Islet precursor cell (in vitro differentiated cells): ENCODE results near the gene AURKA.

Experiments
- DNase-seq: peaks from one replicate; pipeline ENCODE4 v3.0.0-alpha.2; 2018

Gene AURKA

DNA sequence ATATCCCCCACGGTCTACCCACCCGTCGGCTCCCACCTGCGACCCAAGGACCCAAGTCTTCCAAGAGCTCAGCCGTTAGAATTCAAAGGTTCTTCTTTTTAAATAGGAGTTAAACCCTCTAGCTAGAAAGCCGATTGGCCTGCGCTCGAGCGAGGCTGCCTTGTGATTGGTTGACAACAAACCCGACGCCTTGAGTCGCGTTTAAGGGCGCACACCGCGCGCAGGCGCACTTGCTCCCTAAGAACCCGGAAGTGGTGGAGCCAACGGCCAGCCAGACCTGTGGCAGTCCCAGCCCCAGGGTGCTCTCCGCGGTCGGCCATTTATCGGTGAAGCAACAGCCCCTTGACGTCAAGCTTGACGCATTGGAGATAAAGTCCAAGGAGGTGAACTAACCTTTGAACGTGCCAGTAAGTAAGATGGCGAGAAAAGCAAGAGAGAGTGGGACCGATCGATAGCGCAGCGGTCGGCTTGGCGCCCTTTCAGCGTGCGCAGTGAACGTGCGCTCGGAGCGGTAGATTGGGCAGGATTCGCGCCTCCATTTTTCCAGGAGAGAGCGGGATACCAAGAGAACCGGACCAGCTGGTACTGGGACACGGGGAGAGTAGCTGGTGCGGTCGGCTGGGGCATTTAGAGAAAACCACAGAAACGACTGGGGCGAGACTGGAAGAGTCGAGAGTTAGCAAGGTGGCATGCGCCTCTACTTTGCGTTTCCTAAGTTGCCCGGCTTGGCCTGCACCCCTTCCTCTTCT, at the start of gene AURKA, which contains the start of gene CSTF1:
Gene AURKA (minus strand): TSS at position 84 of the 749 bp plus-strand sequence. CDS start 4,018 bp downstream, outside the sequence.
Gene CSTF1 (plus strand): TSS at position 514 of the 749 bp plus-strand sequence. CDS start 2,908 bp downstream, outside the sequence.
- DNase-seq = peak; percentile 100

DNA sequence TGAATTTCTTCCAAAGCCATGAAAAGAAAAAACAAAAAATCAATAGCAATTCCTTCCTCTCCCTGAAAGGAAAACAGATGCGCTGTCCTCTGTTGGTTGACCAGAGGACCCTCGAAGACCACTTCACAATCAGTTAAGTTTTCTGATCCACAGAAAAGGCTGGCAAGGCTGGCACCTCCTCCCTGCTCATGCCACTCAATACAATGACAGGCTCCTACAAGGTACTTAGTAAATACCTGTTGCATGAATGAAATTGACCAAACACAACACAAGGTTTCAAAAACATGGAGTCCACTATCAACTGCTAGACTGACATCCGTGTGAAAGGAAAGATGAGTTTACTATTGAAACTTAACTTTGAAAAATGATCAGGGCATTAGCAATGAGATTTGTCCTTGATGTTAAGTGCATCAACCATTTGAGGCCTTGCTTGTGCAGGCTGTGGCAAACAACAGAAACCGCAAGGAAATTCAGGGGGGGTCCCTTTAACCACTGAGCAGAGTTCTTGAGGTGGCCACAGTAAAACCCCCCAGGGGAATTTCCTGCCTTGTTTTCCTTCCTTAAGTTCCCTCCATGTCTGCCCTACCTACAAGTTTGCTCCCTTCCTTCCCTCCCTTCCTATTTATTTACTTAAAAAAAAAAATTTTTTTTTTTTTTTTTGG, 48.5 kb upstream of the AURKA start:
- no peak for DNase-seq

DNA sequence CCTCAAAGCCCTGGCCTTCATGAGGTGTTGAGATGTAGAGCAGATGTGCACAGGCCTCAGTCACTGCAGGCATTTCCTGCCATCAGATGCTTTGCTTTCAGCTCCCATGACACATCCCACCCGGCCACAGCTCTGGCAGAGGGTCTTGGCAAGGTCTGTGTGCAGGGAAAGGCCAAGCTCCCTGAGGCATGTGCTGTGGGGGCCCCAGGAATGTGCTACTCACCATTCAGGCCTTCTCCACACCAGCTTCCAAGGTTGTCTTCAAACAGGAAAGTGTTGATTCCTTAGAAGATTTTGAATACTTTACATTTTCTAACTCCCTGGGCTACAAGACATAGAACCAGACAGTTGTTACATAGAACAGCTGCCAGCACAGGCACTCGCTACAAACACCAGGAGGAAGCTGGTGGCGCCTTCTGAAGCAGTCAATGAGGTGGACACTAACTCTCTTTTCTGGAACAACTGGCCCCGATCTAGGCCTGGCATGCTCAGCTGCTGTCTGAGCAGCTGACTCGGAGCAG, 47.8 kb upstream of the AURKA start:
- peak; percentile 99 for DNase-seq

DNA sequence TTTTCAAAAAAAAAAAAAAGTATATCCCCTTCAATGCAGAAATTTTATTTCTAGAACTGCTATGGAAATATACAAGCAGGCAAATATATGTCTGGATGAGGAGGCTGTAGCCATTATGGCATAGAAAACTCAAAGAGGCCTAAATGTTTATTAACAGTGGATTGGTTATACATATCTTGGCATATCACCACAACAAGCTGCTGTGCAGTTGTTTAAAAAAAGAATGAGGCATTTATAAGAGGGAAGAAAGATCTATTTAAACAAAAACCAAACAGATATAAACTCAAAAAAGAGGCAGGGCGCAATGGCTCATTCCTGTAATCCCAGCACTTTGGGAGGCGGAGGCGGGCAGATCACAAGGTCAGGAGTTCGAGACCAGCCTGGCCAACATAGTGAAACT, 46.3 kb upstream of the AURKA start:
- DNase-seq = no peak

DNA sequence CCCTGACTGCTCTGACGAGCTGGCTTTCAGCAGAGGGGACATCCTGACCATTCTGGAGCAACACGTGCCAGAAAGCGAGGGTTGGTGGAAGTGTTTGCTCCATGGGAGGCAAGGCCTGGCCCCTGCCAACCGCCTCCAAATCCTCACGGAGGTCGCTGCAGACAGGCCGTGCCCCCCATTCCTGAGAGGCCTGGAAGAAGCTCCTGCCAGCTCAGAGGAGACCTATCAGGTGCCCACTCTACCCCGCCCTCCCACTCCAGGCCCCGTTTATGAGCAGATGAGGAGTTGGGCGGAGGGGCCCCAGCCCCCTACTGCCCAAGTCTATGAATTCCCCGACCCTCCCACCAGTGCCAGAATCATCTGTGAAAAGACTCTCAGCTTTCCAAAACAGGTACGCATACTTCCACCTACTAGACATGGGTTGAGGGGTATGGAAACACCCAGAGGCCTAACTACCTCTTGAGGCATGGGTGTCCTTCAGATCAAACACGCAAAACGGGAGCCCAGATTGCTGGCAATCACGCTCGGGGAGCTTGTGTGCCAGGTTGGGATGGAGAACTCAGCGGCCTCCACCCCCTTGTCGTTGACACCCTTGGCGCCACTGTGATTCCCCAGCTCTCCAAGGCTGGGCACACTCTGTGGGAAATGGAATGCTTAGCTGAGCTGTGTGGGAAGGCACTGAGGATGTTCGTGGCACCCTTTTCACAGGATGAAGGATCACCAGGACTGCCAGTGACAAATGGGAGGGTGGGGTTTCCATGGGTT, 45.4 kb upstream of the AURKA start:
- no peak for DNase-seq

DNA sequence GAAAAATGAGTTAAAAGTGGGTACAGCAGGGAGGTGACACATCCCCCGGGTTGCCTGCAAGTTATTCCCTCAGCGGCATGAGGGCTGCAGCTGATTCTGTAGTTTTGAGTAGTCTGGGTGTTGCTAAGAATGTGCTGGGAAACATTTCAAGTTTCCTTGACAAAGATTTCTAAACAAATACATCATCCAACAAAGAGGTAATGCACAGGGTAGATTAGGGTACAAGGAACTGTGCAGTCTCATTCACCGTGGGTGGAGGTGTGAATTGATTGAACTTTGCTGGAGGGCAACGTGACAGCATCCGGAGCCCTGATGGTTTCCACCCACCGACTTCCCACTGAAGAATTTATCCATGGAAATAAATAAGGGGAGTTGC, 41.9 kb upstream of the AURKA start:
- no peak for DNase-seq

DNA sequence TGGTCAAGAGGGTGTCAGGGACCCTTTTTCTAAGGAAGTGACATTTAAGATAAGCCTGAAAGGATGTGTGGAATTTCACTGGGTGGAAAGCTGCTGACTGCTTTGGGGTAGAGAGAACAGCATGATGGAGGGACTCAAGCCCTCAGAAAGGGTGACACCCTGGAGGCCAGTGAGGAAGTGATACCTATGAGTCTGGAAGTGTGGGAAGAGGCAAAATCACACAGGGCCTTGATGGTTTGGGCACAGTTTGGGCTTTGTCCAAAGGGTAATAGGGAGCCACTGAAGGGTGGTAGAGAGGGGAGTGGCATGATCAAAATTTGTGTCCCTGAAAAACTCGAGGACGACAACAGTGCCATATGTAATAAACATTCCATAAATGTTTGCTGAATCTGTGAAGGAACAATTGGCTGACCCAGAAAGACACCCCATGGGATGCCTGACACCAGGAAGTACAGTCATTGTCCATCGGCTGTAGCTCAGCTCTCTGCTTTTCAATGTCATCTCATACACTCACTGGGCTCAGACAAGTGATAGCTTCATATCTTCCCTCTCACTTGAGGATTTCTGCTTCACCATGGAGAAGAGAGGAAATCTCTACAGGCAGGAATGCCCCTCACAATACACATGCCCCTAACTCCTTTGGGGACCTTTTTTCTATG, 41.3 kb upstream of the AURKA start:
- DNase-seq = no peak

DNA sequence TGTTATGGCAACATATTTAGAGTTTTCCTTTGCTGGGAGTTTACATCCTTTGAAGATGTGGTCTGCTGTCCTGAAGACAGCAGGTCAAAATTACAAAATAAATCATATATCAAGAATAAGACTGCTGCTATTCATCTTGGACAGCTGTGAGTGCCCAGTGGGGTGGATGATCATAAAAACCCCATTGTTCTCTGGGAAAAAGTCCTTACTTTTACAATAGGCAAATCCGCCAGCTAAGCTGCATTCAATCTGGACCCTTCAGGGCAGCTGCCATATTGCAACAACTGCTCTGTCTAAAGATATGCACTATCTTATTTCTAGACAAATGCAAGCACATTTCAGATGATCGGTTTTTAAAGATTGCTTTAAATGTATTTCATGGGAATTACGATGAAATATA, 39.5 kb upstream of the AURKA start:
- DNase-seq = no peak

DNA sequence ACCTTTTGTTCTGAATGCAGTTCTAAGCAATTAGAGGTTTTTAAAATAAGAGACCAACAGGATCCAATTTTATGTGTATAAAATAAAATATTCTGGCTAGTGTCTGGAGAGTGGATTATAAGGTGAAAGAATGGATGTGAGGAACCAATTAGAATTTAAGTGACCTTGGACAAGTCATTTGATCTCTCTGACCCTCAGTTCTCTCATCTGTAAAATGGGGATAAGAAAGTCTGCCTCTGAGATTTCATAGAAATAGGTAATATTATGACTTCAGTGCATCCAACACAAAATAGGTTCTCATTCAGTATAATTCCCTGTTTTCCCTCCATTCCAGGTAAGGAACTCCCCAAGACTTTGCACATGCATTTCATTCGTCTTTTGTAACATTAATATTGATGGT, 38.9 kb upstream of the AURKA start:
- no peak for DNase-seq

DNA sequence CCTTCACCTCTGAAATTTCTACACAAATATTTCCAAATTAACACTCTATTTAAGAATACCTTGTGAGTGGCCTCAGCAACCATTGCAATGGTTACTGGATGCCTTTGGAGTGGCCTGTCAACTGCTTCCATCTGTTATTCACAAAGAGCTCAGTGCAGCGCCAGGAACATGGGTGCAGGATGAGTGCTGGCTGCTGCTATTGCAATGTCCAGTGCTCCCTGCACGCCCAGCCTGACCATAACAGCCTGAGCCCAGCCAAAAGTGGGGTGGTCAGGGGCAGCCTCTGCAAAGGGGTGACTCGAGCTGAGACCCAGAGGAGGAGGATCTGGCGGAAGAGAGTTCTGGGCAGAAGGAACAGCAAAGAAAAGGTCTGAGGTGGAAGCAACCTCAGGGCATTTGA, 38.4 kb upstream of the AURKA start:
- no peak for DNase-seq

DNA sequence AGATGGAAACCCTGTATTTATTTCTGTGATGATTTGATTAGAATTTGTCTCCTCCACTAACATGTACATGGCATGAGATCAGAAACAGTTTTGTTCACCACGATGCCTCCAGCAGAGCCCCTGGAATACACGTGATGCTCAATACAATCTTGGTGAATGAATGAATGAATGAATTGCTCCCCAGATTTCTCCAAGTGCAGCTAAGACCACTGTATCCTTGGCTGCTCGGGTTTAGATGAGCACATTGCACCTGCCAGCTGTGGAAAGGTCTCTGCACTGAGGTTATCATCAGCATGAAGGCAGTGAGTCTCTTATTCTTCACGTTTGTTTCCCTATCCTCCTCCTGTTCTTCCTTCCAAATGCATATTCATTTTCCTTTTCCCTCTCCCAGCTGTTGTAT, 37.9 kb upstream of the AURKA start:
- DNase-seq = no peak

DNA sequence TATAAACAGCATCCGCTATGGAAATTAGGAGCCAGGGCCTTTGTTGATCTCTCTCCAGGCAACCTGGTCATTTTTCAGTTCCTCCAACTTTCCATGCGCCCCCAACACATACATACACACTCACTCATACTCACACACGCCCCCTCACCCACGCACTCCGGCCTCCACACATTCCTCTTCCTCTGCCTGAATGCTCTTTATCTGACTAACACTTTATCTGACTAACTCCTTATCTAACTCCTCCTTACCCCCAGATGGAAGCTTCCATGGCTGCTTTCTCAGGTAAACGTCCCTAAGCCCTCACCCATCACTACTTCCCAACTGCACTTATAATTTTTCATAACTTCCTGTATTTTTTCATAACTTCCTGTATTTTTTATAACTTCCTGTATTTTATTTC, 37.5 kb upstream of the AURKA start:
- no peak for DNase-seq

DNA sequence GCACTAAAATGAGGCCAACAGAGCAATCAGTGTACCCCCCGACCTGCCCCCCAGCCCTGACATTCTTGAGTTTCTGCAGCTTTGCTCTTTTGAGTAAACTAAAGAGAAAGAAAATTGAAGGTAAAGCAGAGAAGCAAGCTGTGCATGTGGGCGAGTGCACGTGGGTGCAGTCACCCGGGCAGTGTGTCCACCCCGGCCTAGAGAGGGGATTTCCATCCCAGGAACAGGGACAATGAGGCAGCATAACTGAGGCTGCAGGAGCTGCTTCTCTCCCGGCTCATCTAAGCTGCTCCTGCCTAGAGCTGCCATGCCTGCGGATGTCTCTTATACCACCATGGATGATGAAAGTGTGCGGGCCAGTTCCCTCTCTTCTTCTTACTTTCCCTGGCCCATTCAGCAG, 36.9 kb upstream of the AURKA start:
- DNase-seq = no peak

DNA sequence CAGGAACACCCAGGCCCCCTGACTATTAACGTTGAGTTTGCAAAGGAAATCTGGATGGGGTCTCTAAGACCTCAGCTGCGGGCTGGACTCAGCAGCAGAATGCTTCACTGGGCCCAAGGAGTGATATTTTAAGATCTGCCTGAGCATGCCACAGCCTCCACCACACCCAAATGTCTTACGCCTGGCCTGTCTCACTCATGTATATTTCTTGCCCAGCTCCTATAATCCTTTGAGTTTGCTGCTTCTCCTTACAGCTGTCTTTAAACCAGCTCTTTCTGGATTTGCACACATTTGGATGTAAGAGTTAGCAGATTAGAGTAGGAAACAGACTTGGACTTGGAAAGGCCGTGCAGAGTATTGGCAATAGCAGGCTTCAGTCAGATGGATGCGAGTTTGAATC, 36.4 kb upstream of the AURKA start:
- no peak for DNase-seq

DNA sequence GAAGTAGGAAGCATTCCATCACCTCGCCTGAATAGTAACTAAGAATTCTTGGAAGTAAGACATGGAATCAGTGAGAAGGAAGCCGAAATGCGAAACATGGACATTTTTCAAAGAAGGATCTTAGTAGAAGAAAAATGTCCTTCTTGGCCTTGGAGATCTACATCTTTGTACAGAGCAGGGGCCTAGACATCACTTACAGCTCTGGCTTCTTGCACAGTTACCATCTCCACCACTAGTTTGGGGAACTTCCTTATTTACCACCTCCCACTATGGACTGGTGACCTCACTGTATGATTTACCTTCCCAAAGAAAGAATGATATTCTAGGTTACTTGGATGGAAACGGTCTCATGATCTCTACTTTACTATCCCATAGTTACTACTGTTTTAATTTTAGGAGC, 35.8 kb upstream of the AURKA start:
- no peak for DNase-seq

DNA sequence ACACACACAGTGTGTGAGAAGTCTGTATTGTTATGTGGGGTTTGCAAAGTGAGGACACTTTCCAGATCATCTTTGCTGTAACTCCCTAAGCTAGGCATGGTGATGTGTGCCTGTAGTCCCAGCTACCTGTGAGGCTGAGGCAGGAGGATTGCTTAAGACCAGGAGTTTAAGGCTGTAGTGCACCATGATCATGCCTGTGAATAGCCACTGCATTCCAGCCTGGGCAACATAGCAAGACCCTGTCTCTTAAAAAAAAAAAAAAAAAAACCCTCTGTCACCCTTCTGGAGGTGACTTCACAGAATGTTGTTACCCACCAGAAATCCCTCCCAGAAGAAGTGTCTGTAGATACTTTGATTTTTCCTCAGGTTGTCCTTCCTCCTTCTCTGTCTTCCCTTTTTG, 34.9 kb upstream of the AURKA start:
- no peak for DNase-seq

DNA sequence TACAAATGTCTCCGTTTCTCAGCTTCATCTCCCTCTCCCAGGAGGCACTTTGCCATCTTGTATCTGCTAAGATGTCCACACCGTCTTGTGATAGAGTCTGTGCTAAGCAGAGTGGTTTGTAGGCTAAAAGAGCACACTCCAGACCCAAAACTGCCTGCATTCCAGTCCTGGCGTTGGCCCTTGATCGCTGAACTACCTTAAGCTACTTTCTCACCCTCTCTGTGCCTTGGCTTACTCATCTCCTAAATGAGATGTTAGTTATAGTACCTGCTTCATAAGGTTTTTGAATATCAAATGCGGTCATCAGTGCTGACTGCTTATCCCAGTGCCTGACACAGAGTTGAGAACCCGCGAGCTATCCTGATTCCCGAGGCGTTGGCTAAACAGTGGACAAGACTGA, 34.0 kb upstream of the AURKA start:
- DNase-seq = no peak

DNA sequence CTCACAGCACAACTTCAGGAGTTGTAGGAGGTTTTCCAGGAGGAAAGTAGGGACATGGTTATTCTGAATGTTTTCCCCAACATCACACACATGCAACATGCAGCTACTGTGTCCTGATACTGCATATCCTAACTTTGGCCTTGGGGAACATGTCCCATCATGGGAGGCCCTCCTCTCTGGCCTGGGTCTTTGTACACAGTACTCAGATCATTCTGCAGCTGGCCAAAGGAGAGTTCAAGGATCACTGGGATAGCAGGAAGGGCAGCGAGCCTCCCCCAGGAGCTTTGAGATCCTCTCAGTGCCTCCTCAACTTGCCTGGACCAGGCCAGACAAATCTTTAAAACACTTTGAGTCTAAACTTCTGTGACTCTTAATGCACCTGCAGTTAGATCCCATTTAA, 32.9 kb upstream of the AURKA start:
- no peak for DNase-seq

DNA sequence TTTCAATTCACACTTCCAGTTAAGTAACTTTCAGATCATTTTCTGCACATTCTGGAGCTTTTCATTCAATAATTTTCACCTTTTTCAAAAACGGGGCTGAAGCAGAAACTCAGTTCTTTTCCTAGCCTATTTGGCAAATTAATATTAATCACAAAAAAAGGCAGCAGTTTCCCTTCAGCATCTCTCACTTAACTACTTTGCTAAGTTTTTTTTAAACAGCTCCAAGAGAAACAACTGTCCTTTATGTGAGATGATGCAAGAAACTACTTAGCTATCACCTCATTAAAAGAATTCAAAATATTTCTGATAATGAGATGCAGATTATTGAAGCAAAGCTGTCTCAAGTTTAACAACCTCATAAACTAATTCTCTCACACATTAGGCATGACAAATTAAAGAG, 31.9 kb upstream of the AURKA start:
- no peak for DNase-seq

DNA sequence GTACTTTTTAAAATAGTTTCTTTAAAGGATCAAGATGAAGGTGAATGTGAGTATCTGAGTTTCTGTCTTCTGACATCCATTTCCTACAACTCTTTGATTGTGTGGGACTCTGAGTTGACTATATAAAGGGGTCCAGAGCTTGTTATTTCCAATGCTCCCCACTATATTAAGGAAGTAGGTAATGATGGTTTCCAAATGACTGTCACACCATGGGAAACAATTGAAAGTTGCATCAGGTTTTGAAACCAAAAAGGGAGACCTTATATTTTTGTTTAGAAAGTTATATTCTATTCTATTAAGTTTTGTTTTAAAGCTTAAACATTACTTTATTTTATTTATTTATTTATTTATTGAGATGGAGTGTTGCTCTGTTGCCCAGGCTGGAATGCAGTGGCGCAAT, 31.2 kb upstream of the AURKA start:
- DNase-seq = no peak

DNA sequence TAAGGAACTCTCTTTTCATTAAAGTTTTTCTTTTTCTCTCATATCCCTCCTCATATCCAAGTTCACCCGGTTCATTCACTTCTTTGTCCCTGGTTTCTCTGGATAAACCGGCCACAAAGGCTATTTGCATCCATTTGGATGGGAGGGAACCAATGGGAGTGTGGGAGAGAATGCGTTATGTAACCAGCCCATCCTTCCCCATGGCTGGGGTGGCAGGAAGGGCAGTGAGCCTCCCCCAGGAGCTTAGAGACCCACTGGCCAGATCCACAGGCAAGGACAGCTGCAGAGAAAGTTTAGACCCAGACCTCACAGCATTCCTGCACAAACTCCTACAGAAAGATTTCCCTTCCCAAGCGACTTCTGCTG, 30.8 kb upstream of the AURKA start:
- no peak for DNase-seq

DNA sequence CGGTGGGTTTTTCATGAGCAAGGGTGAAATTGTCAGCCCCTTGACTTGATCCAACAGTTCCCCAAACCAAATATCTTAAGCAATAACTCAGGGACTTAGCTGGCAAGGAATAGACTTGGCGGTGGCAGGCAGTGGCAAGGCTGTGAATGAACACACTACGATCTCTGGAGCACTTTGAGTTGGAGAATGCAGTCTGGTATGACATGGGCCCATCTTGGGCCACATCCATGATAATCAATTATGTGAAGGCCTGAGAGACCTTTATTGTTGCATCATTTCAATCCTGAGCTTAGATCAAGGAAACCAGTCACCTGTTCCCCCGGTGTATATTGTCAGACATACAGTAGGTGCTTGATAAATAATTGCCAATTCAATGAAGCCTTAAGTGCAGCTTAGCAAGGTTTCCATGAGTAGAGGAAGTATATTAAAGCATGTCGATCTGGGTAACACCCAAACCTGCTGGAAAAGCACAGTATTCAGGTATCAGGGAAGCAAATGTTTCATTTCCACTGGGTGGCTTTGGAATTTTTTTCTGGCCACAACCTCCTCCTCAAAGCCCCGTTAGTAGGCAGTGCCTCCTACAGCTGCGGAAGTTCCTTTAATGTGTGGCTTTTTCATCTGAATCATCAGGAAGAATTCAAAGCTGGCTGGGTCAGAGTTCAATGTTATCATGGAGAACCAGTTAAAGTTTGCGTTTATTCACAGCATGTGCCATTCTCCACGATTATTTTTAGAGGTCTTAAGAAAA, 30.2 kb upstream of the AURKA start:
- DNase-seq = no peak
